SK-N-SH treated with all-trans-retinoic acid at 6 μM for 48 hours (cell line): ENCODE results near the gene PDGFA.

Experiments
- ARNTL ChIP-seq: fragments of 450-650 bp; formaldehyde crosslinking; IDR thresholded peaks from 2 replicates; pipeline ENCODE4 v1.5.0; 2020; ENCODE audit warnings: low read depth, mild to moderate bottlenecking, moderate library complexity, borderline replicate concordance
- ESRRG ChIP-seq: fragments of 250-450 bp; sonication (Bioruptor Pico); IDR thresholded peaks from 2 replicates; pipeline ENCODE4 v1.6.1; 2021; ENCODE audit warnings: mild to moderate bottlenecking
- ISL1 ChIP-seq: fragments of 250-450 bp; sonication (Bioruptor Pico); IDR thresholded peaks from 2 replicates; pipeline ENCODE4 v2.1.2; 2022; ENCODE audit warnings: mild to moderate bottlenecking, moderate library complexity
- RARB ChIP-seq: fragments of 250-450 bp; sonication (Bioruptor Pico); IDR thresholded peaks from 2 replicates; pipeline ENCODE4 v1.8.0; 2021; ENCODE audit warnings: mild to moderate bottlenecking, moderate library complexity
- TCF4 ChIP-seq: fragments of 250-450 bp; sonication (Bioruptor Pico); IDR thresholded peaks from 2 replicates; pipeline ENCODE4 v1.8.0; 2021; ENCODE audit warnings: mild to moderate bottlenecking, moderate library complexity, borderline replicate concordance
- TOX ChIP-seq: fragments of 250-450 bp; sonication (Bioruptor Pico); IDR thresholded peaks from 2 replicates; pipeline ENCODE4 v1.8.0; 2021; ENCODE audit warnings: mild to moderate bottlenecking, moderate library complexity, borderline replicate concordance
- ZFP30 ChIP-seq: fragments of 450-650 bp; formaldehyde crosslinking; IDR thresholded peaks from 2 replicates; pipeline ENCODE4 v1.5.0; 2022; ENCODE audit warnings: mild to moderate bottlenecking, moderate library complexity
- ZNF565 ChIP-seq: fragments of 450-650 bp; formaldehyde crosslinking; conservative IDR thresholded peaks from 2 replicates; pipeline ENCODE4 v1.5.0; 2020; ENCODE audit warnings: low read depth, mild to moderate bottlenecking, moderate library complexity
- ZNF8 ChIP-seq: fragments of 450-650 bp; formaldehyde crosslinking; IDR thresholded peaks from 2 replicates; pipeline ENCODE4 v1.5.0; 2020; ENCODE audit warnings: mild to moderate bottlenecking, moderate library complexity
- TF ChIP-seq, protein P1 (sequence below): fragments of 250-450 bp; sonication (Bioruptor Pico); IDR thresholded peaks from 2 replicates; pipeline ENCODE4 v1.5.1; 2020; ENCODE audit warnings: low read depth, mild to moderate bottlenecking, moderate library complexity
- TF ChIP-seq, protein P2 (sequence below): fragments of 250-450 bp; sonication (Bioruptor Pico); IDR thresholded peaks from 2 replicates; pipeline ENCODE4 v1.8.0; 2020; ENCODE audit warnings: mild to moderate bottlenecking, moderate library complexity, borderline replicate concordance
- TF ChIP-seq, protein P3 (sequence below): fragments of 250-450 bp; sonication (Bioruptor Pico); IDR thresholded peaks from 2 replicates; pipeline ENCODE4 v1.5.1; 2021; ENCODE audit warnings: mild to moderate bottlenecking, moderate library complexity

DNA sequence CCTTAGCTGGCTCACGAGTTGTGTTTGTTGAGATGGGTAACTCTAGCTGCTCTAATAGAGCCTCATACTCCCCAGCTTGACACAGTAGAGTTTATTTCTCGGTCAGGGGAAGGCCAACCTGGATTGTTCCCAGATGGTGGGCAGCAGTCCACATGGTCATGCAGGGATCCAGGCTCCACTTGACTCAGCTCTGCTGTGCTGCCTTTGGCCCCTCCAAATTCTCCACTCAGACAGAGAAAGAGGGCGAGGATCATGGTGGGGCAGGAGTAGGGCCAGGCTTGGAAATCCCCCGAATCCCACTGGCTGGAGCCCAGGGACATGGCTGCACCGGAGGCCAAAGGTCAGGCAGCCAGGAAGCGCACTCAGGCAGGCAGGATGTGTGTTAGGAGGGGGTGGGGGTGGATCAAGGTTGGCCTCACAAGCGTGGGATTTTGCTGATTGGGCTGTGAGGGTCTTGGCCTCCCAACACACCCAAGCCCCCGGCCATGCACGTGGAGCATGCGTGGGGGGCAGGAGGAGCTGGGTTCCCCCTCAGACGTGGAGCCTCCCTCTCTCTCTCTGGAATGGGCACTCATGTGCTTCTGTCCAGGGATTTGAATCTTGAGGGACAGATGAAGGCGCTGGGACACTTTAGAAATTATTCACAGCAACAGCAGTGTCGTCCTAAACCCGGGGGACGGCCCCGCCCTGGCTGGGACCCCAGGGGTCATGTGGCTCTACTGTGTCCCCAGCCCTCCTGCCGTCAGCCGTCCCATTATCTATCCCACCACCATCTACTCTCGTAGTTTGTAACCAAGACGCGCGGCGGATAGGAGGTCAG, 44.8 kb downstream of the PDGFA start:
- no peak for TF ChIP-seq TCF4 (CRISPR knock-in tag)
- no peak for TF ChIP-seq RARB
- TF ChIP-seq ZNF565 (CRISPR knock-in tag), result no peak
- TF ChIP-seq ZFP30 (CRISPR knock-in tag), result no peak
- TF ChIP-seq, protein P1, sequence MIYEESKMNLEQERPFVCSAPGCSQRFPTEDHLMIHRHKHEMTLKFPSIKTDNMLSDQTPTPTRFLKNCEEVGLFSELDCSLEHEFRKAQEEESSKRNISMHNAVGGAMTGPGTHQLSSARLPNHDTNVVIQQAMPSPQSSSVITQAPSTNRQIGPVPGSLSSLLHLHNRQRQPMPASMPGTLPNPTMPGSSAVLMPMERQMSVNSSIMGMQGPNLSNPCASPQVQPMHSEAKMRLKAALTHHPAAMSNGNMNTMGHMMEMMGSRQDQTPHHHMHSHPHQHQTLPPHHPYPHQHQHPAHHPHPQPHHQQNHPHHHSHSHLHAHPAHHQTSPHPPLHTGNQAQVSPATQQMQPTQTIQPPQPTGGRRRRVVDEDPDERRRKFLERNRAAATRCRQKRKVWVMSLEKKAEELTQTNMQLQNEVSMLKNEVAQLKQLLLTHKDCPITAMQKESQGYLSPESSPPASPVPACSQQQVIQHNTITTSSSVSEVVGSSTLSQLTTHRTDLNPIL (CRISPR knock-in tag), result no peak
- TF ChIP-seq, protein P2, sequence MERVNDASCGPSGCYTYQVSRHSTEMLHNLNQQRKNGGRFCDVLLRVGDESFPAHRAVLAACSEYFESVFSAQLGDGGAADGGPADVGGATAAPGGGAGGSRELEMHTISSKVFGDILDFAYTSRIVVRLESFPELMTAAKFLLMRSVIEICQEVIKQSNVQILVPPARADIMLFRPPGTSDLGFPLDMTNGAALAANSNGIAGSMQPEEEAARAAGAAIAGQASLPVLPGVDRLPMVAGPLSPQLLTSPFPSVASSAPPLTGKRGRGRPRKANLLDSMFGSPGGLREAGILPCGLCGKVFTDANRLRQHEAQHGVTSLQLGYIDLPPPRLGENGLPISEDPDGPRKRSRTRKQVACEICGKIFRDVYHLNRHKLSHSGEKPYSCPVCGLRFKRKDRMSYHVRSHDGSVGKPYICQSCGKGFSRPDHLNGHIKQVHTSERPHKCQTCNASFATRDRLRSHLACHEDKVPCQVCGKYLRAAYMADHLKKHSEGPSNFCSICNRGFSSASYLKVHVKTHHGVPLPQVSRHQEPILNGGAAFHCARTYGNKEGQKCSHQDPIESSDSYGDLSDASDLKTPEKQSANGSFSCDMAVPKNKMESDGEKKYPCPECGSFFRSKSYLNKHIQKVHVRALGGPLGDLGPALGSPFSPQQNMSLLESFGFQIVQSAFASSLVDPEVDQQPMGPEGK (CRISPR knock-in tag), result no peak
- TF ChIP-seq, protein P3, sequence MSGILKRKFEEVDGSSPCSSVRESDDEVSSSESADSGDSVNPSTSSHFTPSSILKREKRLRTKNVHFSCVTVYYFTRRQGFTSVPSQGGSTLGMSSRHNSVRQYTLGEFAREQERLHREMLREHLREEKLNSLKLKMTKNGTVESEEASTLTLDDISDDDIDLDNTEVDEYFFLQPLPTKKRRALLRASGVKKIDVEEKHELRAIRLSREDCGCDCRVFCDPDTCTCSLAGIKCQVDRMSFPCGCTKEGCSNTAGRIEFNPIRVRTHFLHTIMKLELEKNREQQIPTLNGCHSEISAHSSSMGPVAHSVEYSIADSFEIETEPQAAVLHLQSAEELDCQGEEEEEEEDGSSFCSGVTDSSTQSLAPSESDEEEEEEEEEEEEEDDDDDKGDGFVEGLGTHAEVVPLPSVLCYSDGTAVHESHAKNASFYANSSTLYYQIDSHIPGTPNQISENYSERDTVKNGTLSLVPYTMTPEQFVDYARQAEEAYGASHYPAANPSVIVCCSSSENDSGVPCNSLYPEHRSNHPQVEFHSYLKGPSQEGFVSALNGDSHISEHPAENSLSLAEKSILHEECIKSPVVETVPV (CRISPR knock-in tag), result no peak
- TF ChIP-seq TOX (CRISPR knock-in tag), result no peak
- no peak for TF ChIP-seq ESRRG (CRISPR knock-in tag)
- TF ChIP-seq ISL1, result no peak
- TF ChIP-seq ZNF8 (CRISPR knock-in tag), result no peak
- TF ChIP-seq ARNTL (CRISPR knock-in tag), result no peak
